ENCODE data around the gene ADH7. TPM values are rescaled to one million over a fixed set of nuclear protein-coding genes. Genes with fewer than 3 reads are reported as not detected.

Gene ADH7
- 0.13 TPM in 1 of 2 replicates, not detected in the other for total RNA-seq

- no peak for DNase-seq (ENCODE audit: low read depth in 2 of 2)
Measured at GRCh38 chr4:99435154-99435553, at the start of gene ADH7. Gene ADH7 (minus strand): TSS chr4:99435342. CDS start chr4:99435233, 109 bp downstream.

GRCh38 chr4:99483636-99484035, 48.5 kb upstream of the ADH7 start:
- no peak for DNase-seq (ENCODE audit: low read depth in 2 of 2)

GRCh38 chr4:99473131-99473530, 38.0 kb upstream of the ADH7 start:
- no peak for DNase-seq (ENCODE audit: low read depth in 2 of 2)

GRCh38 chr4:99471896-99472295, 36.8 kb upstream of the ADH7 start:
- DNase-seq (ENCODE audit: low read depth in 2 of 2), result no peak

- no peak for DNase-seq (ENCODE audit: low read depth in 2 of 2)
Measured at GRCh38 chr4:99471349-99471748, 36.2 kb upstream of the ADH7 start.

GRCh38 chr4:99468889-99469288, 33.7 kb upstream of the ADH7 start:
- DNase-seq (ENCODE audit: low read depth in 2 of 2), result no peak

GRCh38 chr4:99467887-99468286, 32.7 kb upstream of the ADH7 start:
- DNase-seq (ENCODE audit: low read depth in 2 of 2), result no peak

- DNase-seq (ENCODE audit: low read depth in 2 of 2), result no peak
Measured at GRCh38 chr4:99463566-99463965, 28.4 kb upstream of the ADH7 start.

GRCh38 chr4:99462875-99463464, 27.8 kb upstream of the ADH7 start:
- DNase-seq (ENCODE audit: low read depth in 2 of 2), result peak; percentile 46 to 61

- DNase-seq (ENCODE audit: low read depth in 2 of 2), result no peak
Measured at GRCh38 chr4:99461623-99462401, 26.7 kb upstream of the ADH7 start.

- DNase-seq (ENCODE audit: low read depth in 2 of 2), result no peak
Measured at GRCh38 chr4:99459546-99460042, 24.5 kb upstream of the ADH7 start.

- DNase-seq (ENCODE audit: low read depth in 2 of 2), result no peak
Measured at GRCh38 chr4:99458911-99459447, 23.8 kb upstream of the ADH7 start.

GRCh38 chr4:99457676-99458075, 22.5 kb upstream of the ADH7 start:
- no peak for DNase-seq (ENCODE audit: low read depth in 2 of 2)

GRCh38 chr4:99457270-99457669, 22.1 kb upstream of the ADH7 start:
- DNase-seq (ENCODE audit: low read depth in 2 of 2), result no peak

GRCh38 chr4:99447513-99447912, 12.4 kb upstream of the ADH7 start:
- DNase-seq (ENCODE audit: low read depth in 2 of 2), result no peak

- DNase-seq (ENCODE audit: low read depth in 2 of 2), result peak in 1 of 2 donors; percentile 3
Measured at GRCh38 chr4:99447079-99447478, 11.9 kb upstream of the ADH7 start.

- DNase-seq (ENCODE audit: low read depth in 2 of 2), result no peak
Measured at GRCh38 chr4:99438405-99438780, 3.3 kb upstream of the ADH7 start.

- no peak for DNase-seq (ENCODE audit: low read depth in 2 of 2)
Measured at GRCh38 chr4:99437723-99438404, 2.7 kb upstream of the ADH7 start.

- DNase-seq (ENCODE audit: low read depth in 2 of 2), result no peak
Measured at GRCh38 chr4:99436976-99437722, 2.0 kb upstream of the ADH7 start.

- no peak for DNase-seq (ENCODE audit: low read depth in 2 of 2)
Measured at GRCh38 chr4:99436462-99436861, 1.3 kb upstream of the ADH7 start.

GRCh38 chr4:99430106-99430505, 5.0 kb downstream of the ADH7 start:
- DNase-seq (ENCODE audit: low read depth in 2 of 2), result no peak
